CD4-positive, alpha-beta T cell treated with Interleukin-4 for 4 hours (primary cell): ENCODE data around the gene OPN1MW.
"Not testable (repeated sequence)": the region's sequence is repeated elsewhere in the genome, so short reads cannot be mapped to it uniquely, and the experiment has no call there.

Experiments
- DNase-seq: peaks from one replicate; pipeline ENCODE4 v3.0.0-alpha.2; 2020

The OPN1MW gene

DNA sequence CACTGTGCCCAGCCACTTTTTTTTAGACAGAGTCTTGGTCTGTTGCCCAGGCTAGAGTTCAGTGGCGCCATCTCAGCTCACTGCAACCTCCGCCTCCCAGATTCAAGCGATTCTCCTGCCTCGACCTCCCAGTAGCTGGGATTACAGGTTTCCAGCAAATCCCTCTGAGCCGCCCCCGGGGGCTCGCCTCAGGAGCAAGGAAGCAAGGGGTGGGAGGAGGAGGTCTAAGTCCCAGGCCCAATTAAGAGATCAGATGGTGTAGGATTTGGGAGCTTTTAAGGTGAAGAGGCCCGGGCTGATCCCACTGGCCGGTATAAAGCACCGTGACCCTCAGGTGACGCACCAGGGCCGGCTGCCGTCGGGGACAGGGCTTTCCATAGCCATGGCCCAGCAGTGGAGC lies at the start of gene OPN1MW:
Gene OPN1MW (plus strand): TSS at position 301 of the 400 bp plus-strand sequence. CDS start 82 bp downstream, at position 383.
- DNase-seq = not testable (repeated sequence)

DNA sequence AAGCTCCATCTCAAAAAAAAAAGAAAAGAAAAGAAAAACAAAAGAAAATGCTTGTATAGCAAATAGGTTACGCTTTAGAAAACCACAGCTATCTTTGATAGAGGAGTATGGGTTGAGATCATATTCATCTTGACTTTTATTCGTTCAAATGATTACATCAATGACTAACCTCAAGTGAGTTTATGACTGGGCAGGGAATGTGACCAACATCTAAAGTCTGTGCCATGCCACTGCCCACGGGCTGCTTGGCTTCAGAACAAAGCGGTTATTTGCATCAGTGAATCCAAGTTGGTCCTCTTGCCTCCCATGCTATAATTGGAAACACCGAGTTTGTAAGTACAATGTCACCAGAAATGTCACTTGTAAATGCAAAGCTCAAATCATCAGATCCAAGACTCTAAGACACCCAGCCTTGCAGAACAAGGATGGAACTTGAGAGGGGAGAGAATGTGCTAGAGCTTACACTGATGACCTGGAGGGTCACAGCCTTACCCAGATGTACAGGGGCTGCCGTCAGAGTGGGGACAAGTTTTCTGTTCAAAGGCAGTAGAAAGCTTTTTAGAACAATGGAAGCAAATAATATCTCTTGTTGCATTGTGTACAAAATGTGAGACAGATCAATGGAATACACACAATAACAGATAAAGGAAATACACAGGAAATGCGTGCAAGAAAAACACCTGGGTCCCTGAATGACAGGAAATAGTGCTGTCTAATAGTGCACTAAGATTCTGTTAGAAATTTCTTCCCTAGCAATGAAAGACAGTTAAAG lies 46.8 kb upstream of the OPN1MW start:
- peak; percentile 38 for DNase-seq

DNA sequence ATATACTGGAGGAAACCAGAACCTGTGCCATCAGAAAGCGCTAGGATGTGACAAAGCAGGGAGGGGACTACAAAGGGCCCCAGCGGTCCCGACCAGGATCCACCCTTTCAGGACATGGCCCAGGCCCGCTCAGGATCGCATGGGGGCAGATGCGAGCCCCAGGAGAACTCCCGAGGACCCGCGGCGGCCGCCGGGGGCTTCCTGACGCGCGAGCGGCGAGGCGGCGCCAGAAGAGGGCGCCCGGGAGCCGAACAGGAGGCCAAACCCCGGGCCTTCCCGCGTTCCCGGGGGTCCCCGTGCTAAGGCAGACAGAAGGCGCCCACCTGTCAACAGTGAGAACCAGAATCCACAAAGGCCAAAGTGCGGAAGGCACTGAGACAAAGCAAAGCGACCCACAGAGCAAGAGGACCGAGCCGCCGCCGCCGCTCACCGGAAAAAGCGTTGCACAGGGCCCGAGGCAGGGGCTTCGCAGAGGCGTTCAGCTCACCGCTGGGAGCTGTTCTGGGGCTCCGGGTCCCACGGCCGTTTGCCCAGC lies 45.7 kb upstream of the OPN1MW start:
- peak; percentile 50 for DNase-seq

DNA sequence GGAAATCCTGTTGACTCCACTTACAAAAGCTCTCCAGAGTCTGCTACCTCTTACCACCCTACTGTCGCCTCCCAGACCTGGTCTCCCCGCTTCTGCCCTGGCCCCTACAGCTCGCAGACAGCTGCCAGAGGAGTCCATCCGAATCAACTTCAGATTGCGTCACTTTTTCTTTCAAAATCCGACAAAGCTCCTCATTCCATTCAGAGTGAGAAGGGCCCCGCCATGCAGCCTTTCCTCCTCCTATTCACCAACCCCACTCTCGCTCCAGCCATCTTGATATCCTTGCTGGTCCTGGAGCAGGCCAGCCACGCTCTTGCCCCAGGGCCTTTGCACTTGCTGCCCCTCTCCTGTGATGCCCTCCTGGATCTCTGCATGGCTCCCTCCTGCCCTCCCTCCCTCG lies 43.5 kb upstream of the OPN1MW start:
- no peak for DNase-seq

DNA sequence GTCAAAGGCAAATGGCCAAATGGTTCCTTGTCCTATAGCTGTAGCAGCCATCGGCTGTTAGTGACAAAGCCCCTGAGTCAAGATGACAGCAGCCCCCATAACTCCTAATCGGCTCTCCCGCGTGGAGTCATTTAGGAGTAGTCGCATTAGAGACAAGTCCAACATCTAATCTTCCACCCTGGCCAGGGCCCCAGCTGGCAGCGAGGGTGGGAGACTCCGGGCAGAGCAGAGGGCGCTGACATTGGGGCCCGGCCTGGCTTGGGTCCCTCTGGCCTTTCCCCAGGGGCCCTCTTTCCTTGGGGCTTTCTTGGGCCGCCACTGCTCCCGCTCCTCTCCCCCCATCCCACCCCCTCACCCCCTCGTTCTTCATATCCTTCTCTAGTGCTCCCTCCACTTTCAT lies 42.2 kb upstream of the OPN1MW start:
- DNase-seq = no peak

GRCh38 chrX:154140742-154141141 lies 41.7 kb upstream of the OPN1MW start:
- no peak for DNase-seq

DNA sequence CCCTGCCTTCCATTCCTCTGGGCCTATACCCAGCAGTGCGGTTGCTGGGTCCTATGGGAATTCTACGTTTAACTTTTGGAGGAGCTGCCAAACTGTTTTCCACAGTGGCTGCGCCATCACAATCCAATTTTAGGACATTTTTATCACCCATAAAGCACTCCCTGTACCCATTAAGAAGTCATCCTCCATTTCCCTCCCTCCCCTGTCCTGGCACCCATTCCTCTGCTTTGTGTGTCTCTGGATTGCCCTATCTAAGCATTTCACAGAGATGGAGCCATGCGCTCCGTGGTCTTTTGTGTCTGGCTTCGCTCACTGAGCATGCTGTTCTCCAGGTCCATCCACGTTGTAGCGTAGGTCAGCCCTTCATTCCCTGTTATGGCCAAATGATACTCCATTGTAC lies 40.0 kb upstream of the OPN1MW start:
- no peak for DNase-seq

DNA sequence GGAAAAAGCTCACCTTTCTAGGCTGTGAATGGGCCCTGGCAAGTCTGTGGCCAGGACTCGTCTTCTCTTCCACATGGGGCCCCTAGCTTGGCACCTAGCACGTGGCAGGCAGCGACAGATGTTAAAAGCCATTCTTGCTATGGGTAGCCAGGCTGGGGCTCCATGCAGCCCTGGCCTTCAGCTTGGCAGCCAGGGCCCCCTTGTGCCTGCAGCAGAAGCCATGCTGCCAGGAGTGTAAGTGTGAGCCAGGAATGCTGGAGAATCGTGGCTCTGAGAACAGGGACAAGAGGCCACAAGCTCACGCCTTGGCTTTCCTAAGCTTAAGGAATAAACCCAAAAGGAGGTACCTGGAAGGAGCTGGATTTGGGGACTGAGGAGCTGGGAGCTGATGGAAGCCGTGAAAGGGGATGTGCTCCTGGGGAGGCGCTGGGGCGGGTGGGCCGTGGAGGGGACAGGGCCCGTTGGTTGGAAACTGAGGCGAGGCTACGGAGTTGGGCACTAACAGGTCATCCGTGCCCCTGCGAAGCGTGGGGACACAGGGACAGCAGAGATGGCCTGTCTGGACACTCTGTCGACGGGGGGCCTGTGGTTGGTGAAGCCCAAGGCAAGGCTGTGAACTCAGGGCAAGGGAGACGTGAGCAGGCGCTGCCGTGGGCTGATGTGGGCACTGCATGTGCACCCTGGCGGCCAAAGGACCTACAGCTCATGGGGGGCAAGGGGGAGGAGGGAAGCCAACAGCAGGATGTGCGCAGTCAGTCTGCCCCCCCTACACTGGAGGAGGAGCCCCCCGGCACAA lies 39.2 kb upstream of the OPN1MW start:
- no peak for DNase-seq

- not testable (repeated sequence) for DNase-seq
Observed at GRCh38 chrX:154144010-154144409, 38.4 kb upstream of the OPN1MW start, which contains the start of gene OPN1LW. OPN1LW (plus strand) TSS chrX:154144243; CDS start chrX:154144284, 41 bp downstream.

DNA sequence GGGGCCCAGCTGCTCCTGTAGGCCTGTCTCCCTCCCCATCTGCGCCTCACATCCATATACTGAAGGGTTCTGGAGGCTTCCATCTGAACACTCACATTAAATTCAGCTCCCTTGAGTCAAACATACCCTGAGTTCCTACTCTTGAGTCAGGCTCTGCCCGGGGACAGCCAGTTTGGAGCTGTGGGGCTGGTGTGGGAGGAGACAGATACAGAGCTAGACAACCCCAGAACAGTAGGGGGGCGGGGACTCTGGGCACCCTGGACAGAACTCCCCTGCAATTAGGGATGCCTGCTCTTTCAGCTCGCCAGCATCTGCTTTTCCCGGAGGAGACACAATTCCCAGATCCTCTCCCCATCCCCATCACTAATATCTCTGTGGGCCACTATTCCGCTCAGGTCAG lies 31.4 kb upstream of the OPN1MW start:
- DNase-seq = not testable (repeated sequence)

DNA sequence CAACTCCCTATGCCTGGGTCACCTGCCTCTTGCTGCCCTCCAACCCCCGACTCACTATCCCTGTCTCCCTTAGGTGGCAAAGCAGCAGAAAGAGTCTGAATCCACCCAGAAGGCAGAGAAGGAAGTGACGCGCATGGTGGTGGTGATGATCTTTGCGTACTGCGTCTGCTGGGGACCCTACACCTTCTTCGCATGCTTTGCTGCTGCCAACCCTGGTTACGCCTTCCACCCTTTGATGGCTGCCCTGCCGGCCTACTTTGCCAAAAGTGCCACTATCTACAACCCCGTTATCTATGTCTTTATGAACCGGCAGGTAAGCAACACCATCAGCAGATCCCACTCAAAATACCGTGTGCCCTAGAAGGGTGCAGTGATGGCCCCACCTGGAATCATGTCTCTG lies 26.2 kb upstream of the OPN1MW start:
- not testable (repeated sequence) for DNase-seq

GRCh38 chrX:154157207-154157606 lies 25.2 kb upstream of the OPN1MW start:
- not testable (repeated sequence) for DNase-seq

- not testable (repeated sequence) for DNase-seq
Observed at GRCh38 chrX:154159345-154159744, 23.1 kb upstream of the OPN1MW start.

DNA sequence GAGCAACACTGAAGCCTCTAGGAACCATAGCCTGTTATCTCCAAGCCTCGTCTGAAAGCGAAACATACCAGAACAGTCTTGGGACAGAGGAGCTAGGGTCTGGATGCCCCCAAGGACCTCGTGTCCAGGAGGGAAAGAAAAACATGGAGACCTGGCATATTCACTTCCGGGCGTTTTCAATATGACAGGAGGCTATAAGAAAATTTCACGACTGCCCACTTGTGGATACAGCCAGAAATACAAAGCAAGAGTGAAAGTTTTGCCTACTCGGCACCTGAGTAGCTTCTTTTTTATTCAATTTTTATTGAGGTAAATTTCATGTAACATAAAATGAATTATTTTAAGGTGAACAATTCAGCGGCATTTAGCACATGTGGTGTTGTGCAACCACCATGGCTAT lies 17.5 kb upstream of the OPN1MW start:
- DNase-seq = not testable (repeated sequence)

GRCh38 chrX:154168384-154168783 lies 14.0 kb upstream of the OPN1MW start:
- not testable (repeated sequence) for DNase-seq

DNA sequence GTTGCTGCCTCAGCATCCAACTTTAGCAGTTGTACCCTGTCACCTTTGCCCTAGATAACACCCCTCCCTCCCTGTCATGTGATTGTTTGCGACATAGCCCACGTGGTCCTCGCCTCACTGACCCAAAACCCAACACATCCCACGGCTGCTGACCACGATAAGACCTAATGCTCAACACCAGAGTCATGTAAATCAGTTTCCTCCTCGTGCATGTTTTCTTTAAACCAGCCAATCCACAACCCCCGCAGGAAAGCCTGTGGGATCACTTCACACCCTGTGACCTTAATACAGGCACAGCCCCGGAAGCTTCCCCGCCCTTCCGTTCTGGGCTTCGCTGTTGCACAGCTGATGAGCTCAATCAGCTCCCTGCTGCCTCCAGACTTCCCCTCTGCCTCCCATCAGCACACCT lies 9.9 kb upstream of the OPN1MW start:
- DNase-seq = not testable (repeated sequence)

GRCh38 chrX:154174356-154174755 lies 8.0 kb upstream of the OPN1MW start:
- not testable (repeated sequence) for DNase-seq

GRCh38 chrX:154183794-154184193 lies 1.4 kb downstream of the OPN1MW start:
- not testable (repeated sequence) for DNase-seq

- not testable (repeated sequence) for DNase-seq
Observed at GRCh38 chrX:154192846-154193245, 10.4 kb downstream of the OPN1MW start.

GRCh38 chrX:154194316-154194715 lies 11.9 kb downstream of the OPN1MW start:
- DNase-seq = not testable (repeated sequence)

GRCh38 chrX:154196466-154196865 lies 14.1 kb downstream of the OPN1MW start:
- DNase-seq = not testable (repeated sequence)

DNA sequence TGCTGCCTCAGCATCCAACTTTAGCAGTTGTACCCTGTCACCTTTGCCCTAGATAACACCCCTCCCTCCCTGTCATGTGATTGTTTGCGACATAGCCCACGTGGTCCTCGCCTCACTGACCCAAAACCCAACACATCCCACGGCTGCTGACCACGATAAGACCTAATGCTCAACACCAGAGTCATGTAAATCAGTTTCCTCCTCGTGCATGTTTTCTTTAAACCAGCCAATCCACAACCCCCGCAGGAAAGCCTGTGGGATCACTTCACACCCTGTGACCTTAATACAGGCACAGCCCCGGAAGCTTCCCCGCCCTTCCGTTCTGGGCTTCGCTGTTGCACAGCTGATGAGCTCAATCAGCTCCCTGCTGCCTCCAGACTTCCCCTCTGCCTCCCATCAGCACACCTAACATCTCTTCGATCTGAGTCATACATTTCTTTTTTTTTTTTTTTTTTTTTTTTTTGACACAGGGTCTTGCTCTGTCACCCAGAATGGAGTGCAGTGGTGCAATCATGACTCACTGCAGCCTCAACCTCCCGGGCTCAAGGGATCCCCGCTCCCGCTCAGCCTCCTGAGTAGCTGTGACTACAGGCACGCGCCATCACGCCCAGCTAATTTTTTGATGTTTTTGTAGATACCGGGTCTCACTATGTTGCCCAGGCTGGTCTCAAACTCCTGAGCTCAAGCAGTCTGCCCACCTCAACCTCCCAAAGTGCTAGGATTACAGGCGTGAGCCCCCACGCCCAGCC lies 27.4 kb downstream of the OPN1MW start:
- DNase-seq = not testable (repeated sequence)

- DNase-seq = not testable (repeated sequence)
Observed at GRCh38 chrX:154211057-154211456, 28.7 kb downstream of the OPN1MW start.
